HG03432 (cell line): ENCODE measurements around the gene DCDC1.
A peak's percentile ranks its signal among the peaks of the same experiment; 100 is the strongest.

Experiments
- ATAC-seq: cut with Tn5 transposase; IDR thresholded peaks from one replicate; pipeline ENCODE4 v1.9.1; 2021; ENCODE audit warnings: mild to moderate bottlenecking, moderate library complexity; ENCODE audit not compliant: unreplicated experiment

The DCDC1 gene

GRCh38 chr11:31233425-31233824, 136.1 kb downstream of the DCDC1 start:
- no peak for ATAC-seq

DNA sequence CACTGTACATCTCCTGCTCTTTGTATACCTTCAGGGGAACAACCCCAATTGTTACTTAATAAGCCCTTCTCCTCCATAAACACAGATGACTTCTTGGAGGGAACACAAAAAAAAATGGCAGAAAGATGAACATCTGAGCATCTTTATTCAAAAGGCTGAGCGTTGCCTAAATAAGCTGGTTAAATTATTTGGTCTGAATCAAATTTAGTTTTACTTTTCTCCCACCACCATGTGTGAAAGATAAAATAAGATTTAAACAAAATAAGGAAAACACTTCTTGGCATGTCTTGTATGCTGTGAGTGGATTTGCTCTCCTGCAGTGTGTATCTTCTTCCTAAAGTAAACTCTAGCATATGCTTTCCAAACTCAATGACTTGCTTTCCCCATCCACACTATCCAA, 137.9 kb downstream of the DCDC1 start:
- no peak for ATAC-seq

- ATAC-seq, result no peak
Measured at GRCh38 chr11:31218847-31219246, 150.7 kb downstream of the DCDC1 start.

DNA sequence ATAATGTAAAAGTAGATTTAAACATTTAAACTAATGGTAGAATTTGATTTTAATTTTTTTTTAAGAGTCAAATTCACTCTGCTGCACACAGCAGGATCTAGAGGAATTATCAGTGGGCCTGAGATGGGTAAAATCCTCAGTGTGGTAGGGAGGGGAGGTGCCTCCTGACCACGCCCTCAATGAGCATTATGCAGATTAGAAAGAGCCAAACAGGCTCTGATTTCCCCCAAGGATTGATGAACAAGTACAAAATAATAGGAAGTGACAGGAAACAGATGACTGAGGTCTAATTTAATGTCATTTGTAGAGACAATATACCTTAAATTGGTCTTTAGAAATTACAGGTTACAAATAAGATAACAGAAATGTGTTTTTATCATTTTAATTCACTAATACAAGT, 155.2 kb downstream of the DCDC1 start:
- ATAC-seq, result no peak

- no peak for ATAC-seq
Measured at GRCh38 chr11:31199378-31199777, 170.2 kb downstream of the DCDC1 start.

- no peak for ATAC-seq
Measured at GRCh38 chr11:31173926-31174680, 195.4 kb downstream of the DCDC1 start.

GRCh38 chr11:31160504-31161422, 208.8 kb downstream of the DCDC1 start:
- ATAC-seq, result peak; percentile 60

DNA sequence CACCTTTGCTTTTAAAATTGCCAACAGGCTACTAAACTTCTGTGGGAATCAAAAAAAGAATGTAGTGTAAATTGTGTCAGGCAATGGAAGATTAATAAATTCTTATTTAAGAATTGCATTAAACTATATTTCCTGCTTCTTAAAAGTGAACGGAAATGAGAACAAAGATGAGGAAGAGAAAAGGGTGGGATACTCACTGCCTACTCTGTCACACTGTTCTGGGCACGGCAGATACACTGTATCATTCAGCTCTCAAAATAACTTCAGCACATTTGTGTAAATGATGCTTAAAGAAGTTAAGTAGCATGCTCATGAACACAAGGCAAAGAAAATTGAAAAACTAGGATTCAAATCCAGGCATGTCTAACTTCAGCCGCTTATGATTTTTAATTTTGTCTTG, 218.7 kb downstream of the DCDC1 start:
- no peak for ATAC-seq

GRCh38 chr11:31150011-31150410, 219.5 kb downstream of the DCDC1 start:
- ATAC-seq, result no peak

GRCh38 chr11:31141789-31142188, 227.8 kb downstream of the DCDC1 start:
- ATAC-seq, result no peak

DNA sequence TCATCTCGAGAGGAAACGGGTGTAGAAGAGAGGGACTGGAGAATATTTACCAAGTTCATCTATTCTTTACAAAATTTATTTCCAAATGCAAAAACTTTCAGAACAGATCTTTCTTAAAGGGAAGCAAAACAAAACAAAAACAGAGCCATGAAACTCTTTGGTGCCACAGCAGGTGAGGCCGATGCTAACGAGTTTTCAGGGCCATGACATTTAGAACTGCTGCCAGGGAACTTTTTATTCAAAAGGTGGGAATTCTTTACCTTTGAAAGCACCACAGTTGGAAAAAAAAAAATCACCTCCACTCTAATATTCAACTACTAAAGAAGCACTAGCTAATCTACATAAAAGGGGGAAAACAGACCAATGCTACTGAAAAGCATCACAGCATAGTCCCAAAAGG, 230.1 kb downstream of the DCDC1 start:
- no peak for ATAC-seq

GRCh38 chr11:31132531-31133421, 236.8 kb downstream of the DCDC1 start:
- ATAC-seq, result no peak

GRCh38 chr11:31131760-31132159, 237.8 kb downstream of the DCDC1 start:
- ATAC-seq, result no peak

GRCh38 chr11:31127290-31127689, 242.2 kb downstream of the DCDC1 start:
- ATAC-seq, result no peak

GRCh38 chr11:31120428-31120827, 249.1 kb downstream of the DCDC1 start:
- no peak for ATAC-seq

DNA sequence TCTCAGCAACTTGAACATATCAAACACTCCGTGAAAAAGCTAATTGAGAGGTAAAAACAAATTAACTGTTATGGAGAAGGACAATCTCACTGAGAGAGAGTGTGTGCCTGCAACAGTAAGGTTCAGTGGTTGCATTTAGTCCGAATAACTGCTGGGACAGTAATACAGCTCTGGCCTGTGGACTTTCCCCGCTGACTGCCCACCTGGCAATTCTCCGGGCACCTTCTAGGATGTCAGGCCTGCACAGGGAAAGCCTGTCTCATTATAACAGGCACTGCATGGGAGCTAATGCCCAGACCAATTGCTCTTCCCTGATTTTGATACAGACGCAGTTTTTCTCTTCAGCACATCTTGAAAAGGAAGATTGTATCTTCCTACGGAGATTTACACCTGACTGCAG, 251.0 kb downstream of the DCDC1 start:
- ATAC-seq, result no peak

DNA sequence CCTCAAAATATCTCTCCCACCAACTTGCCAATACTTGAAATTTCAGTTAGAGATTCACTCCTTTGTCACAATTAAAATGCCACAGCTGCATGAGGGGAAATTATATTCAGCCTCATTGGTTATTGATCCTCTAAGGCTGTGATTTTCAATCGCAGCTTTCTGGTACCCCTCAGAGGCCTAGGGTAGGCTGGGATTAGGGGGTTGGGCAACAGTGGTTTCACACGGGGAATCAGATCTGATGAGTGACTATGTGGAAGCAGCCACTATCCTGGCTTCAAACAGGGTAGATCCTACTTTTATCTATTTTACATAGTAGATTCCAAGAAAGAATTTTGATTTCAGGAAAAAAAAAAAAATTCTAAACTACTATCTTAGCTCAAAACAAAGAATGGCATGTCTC, 252.5 kb downstream of the DCDC1 start:
- ATAC-seq, result no peak

DNA sequence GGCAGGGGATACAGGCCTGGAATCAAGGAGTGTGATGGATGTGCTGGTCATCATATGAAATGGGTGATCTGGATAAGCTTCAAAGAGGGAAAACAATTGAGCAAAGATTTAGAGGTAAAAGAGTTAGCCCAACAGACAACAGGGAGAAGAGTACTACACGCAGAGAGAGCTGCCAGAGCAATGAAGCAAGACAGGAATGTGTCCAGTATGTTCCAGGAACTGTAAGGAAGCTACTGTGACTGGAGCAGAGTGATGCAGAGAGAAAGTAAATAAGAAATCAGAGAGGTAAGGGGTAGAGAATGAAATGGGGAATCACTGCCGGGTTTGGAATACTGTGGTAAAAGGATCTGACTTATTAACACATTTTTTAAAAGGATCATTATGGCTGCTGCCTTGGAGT, 255.1 kb downstream of the DCDC1 start:
- ATAC-seq, result no peak

- no peak for ATAC-seq
Measured at GRCh38 chr11:31110830-31111229, 258.7 kb downstream of the DCDC1 start.

DNA sequence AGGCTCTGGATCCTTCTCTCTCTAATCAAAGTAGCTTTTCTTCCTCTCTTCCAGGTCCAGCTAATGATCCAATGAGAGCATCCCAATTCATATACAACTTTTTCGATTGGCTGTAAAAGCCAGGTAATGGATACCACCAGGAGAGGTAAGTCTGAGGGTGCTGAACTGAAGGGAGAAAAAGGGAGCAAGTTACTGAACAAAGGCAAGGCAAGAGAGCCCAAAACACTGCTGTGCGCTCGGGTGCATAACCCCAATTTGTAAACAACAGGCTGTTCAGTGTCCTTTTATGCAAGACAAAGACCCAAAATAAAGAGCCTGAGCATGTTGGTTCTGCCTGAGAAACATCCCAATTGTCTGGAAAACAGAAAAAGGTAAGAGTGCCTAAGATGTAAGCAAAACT, 260.1 kb downstream of the DCDC1 start:
- ATAC-seq, result no peak

- ATAC-seq, result no peak
Measured at GRCh38 chr11:31107649-31108048, 261.9 kb downstream of the DCDC1 start.
